HEK293 (cell line): ENCODE data around the gene RNASEH2C.

Experiments
- CTCF ChIA-PET: fragments of 350-600 bp; formaldehyde crosslinking; extraction: SDS; loops from one replicate; lab custom pipeline; 2021; ENCODE audit warnings: antibody characterized with exemption; lab: Yijun Ruan, JAX
- POLR2A ChIA-PET: fragments of 300-600 bp; formaldehyde crosslinking; extraction: SDS; loops from one replicate; lab custom pipeline; 2020; ENCODE audit warnings: antibody characterized with exemption, inconsistent platforms; lab: Yijun Ruan, JAX
- H3K27ac ChIP-seq: fragments of 200-500 bp; sonication (Bioruptor generic); 2 replicates; pipeline ENCODE4 v1.5.1; 2014; ENCODE audit warnings: low read depth, low read length, control low read depth, inconsistent platforms; ENCODE audit errors: extremely low read depth
- H3K36me3 ChIP-seq, 2 experiments: fragments of 200-500 bp in 1 of 2; sonication (Bioruptor generic) in 1 of 2; 1 replicate in 1 of 2; 2 replicates in 1 of 2; pipeline ENCODE4 v1.5.1; 2014 to 2017; ENCODE audit warnings: inconsistent platforms in 2 of 2, low read length in 2 of 2; ENCODE audit not compliant: control insufficient read depth in 2 of 2, insufficient read depth in 1 of 2
- H3K4me1 ChIP-seq: fragments of 200-500 bp; sonication (Bioruptor generic); 2 replicates; pipeline ENCODE4 v1.5.1; 2014; ENCODE audit warnings: mild to moderate bottlenecking, low read length, inconsistent platforms; ENCODE audit not compliant: control insufficient read depth, insufficient read depth
- H3K4me3 ChIP-seq: 2 replicates; pipeline ENCODE4 v1.5.1; 2011; ENCODE audit warnings: low read depth, mild to moderate bottlenecking, control low read depth, low read length, moderate library complexity
- H3K9me3 ChIP-seq: fragments of 200-500 bp; sonication (Bioruptor generic); 2 replicates; pipeline ENCODE4 v1.5.1; 2014; ENCODE audit warnings: low read depth, low read length, inconsistent platforms; ENCODE audit not compliant: control insufficient read depth, insufficient read depth
- SCRT1 ChIP-seq: fragments of 450-650 bp; formaldehyde crosslinking; IDR thresholded peaks from 2 replicates; pipeline ENCODE4 v1.5.1; 2016; ENCODE audit warnings: missing biosample characterization, missing genetic modification characterization, borderline replicate concordance
- YY2 ChIP-seq: fragments of 450-650 bp; formaldehyde crosslinking; IDR thresholded peaks from 2 replicates; pipeline ENCODE4 v1.5.1; 2016; ENCODE audit warnings: missing biosample characterization, missing genetic modification characterization
- ZBTB7A ChIP-seq: fragments of 450-650 bp; formaldehyde crosslinking; IDR thresholded peaks from 2 replicates; pipeline ENCODE4 v1.5.1; 2016; ENCODE audit warnings: low read depth, missing biosample characterization, missing genetic modification characterization
- ZFHX2 ChIP-seq: fragments of 450-650 bp; formaldehyde crosslinking; conservative IDR thresholded peaks from 2 replicates; pipeline ENCODE4 v1.5.1; 2016; ENCODE audit warnings: missing biosample characterization, missing genetic modification characterization
- ZFP37 ChIP-seq: fragments of 450-650 bp; formaldehyde crosslinking; IDR thresholded peaks from 2 replicates; pipeline ENCODE4 v1.5.1; 2016; ENCODE audit warnings: missing biosample characterization, missing genetic modification characterization
- ZNF157 ChIP-seq: fragments of 450-650 bp; formaldehyde crosslinking; IDR thresholded peaks from 2 replicates; pipeline ENCODE4 v1.5.1; 2016; ENCODE audit warnings: missing biosample characterization, missing genetic modification characterization
- ZNF292 ChIP-seq: fragments of 450-650 bp; formaldehyde crosslinking; IDR thresholded peaks from 2 replicates; pipeline ENCODE4 v1.5.1; 2016; ENCODE audit warnings: low read depth, missing biosample characterization, missing genetic modification characterization, borderline replicate concordance
- ZNF302 ChIP-seq: fragments of 450-650 bp; formaldehyde crosslinking; IDR thresholded peaks from 2 replicates; pipeline ENCODE4 v1.5.1; 2016; ENCODE audit warnings: missing biosample characterization, missing genetic modification characterization, low read depth
- ZNF391 ChIP-seq: fragments of 450-650 bp; formaldehyde crosslinking; IDR thresholded peaks from 2 replicates; pipeline ENCODE4 v1.5.1; 2016; ENCODE audit warnings: low read depth, missing biosample characterization, missing genetic modification characterization, borderline replicate concordance
- ZNF423 ChIP-seq: fragments of 450-650 bp; formaldehyde crosslinking; IDR thresholded peaks from 2 replicates; pipeline ENCODE4 v1.5.1; 2016; ENCODE audit warnings: missing biosample characterization, missing genetic modification characterization
- ZNF626 ChIP-seq: fragments of 450-650 bp; sonication (Bioruptor Pico); formaldehyde crosslinking; IDR thresholded peaks from 2 replicates; pipeline ENCODE4 v1.5.1; 2018; ENCODE audit warnings: missing biosample characterization, missing genetic modification characterization, inconsistent platforms
- TF ChIP-seq, protein P1 (sequence below): fragments of 450-650 bp; formaldehyde crosslinking; IDR thresholded peaks from 2 replicates; pipeline ENCODE4 v1.5.1; 2017; ENCODE audit warnings: missing biosample characterization, mild to moderate bottlenecking, missing genetic modification characterization, moderate library complexity
- TF ChIP-seq, protein P2 (sequence below): fragments of 450-650 bp; formaldehyde crosslinking; IDR thresholded peaks from 2 replicates; pipeline ENCODE4 v1.5.1; 2017; ENCODE audit warnings: missing biosample characterization, missing genetic modification characterization
- TF ChIP-seq, protein P3 (sequence below): fragments of 450-650 bp; IDR thresholded peaks from 2 replicates; pipeline ENCODE4 v1.5.1; 2018; ENCODE audit warnings: missing biosample characterization, missing genetic modification characterization
- TF ChIP-seq, protein P4 (sequence below): fragments of 450-650 bp; IDR thresholded peaks from 2 replicates; pipeline ENCODE4 v1.5.1; 2018; ENCODE audit warnings: missing biosample characterization, mild to moderate bottlenecking, missing genetic modification characterization
- TF ChIP-seq, protein P5 (sequence below): fragments of 450-650 bp; formaldehyde crosslinking; optimal IDR thresholded peaks from 2 replicates; pipeline ENCODE3; 2016; ENCODE audit warnings: missing biosample characterization, mild to moderate bottlenecking, missing genetic modification characterization
- TF ChIP-seq, protein P6 (sequence below): fragments of 450-650 bp; formaldehyde crosslinking; IDR thresholded peaks from 2 replicates; pipeline ENCODE4 v1.5.1; 2016; ENCODE audit warnings: missing biosample characterization, missing genetic modification characterization
- TF ChIP-seq, protein P7 (sequence below): fragments of 450-650 bp; formaldehyde crosslinking; IDR thresholded peaks from 2 replicates; pipeline ENCODE4 v1.5.1; 2016; ENCODE audit warnings: missing biosample characterization, missing genetic modification characterization
- TF ChIP-seq, protein P8 (sequence below): fragments of 450-650 bp; formaldehyde crosslinking; IDR thresholded peaks from 2 replicates; pipeline ENCODE4 v1.5.1; 2016; ENCODE audit warnings: missing biosample characterization, missing genetic modification characterization

The RNASEH2C gene

DNA sequence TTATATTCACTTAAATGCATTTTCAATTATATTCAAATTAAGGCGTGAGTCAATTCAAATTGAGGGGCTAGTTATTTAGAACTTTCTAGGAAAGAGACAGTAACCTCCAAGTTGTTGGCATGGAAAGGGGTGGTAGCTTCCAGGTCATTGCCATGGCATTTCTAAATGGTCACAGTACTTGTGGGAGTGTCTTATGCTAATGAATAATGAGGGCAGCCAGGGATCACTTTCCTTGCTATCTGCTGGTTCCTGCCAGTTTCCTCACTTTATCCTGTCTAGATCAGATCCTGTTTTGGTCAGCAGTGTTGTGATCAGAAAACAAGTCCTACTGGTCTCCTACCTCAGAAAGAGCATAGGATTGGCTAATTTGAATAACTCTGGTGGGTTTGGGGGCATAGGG lies 21.8 kb upstream of the RNASEH2C start (continued):
- TF ChIP-seq, protein P1, sequence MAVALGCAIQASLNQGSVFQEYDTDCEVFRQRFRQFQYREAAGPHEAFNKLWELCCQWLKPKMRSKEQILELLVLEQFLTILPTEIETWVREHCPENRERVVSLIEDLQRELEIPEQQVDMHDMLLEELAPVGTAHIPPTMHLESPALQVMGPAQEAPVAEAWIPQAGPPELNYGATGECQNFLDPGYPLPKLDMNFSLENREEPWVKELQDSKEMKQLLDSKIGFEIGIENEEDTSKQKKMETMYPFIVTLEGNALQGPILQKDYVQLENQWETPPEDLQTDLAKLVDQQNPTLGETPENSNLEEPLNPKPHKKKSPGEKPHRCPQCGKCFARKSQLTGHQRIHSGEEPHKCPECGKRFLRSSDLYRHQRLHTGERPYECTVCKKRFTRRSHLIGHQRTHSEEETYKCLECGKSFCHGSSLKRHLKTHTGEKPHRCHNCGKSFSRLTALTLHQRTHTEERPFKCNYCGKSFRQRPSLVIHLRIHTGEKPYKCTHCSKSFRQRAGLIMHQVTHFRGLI: no peak
- TF ChIP-seq ZNF391 (tag by site-specific recombination): no peak
- no peak for TF ChIP-seq ZNF157 (tag by site-specific recombination)
- no peak for TF ChIP-seq ZFHX2 (tag by site-specific recombination)
- no peak for TF ChIP-seq ZFP37
- TF ChIP-seq, protein P2, sequence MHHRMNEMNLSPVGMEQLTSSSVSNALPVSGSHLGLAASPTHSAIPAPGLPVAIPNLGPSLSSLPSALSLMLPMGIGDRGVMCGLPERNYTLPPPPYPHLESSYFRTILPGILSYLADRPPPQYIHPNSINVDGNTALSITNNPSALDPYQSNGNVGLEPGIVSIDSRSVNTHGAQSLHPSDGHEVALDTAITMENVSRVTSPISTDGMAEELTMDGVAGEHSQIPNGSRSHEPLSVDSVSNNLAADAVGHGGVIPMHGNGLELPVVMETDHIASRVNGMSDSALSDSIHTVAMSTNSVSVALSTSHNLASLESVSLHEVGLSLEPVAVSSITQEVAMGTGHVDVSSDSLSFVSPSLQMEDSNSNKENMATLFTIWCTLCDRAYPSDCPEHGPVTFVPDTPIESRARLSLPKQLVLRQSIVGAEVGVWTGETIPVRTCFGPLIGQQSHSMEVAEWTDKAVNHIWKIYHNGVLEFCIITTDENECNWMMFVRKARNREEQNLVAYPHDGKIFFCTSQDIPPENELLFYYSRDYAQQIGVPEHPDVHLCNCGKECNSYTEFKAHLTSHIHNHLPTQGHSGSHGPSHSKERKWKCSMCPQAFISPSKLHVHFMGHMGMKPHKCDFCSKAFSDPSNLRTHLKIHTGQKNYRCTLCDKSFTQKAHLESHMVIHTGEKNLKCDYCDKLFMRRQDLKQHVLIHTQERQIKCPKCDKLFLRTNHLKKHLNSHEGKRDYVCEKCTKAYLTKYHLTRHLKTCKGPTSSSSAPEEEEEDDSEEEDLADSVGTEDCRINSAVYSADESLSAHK (tag by site-specific recombination): no peak
- TF ChIP-seq, protein P3, sequence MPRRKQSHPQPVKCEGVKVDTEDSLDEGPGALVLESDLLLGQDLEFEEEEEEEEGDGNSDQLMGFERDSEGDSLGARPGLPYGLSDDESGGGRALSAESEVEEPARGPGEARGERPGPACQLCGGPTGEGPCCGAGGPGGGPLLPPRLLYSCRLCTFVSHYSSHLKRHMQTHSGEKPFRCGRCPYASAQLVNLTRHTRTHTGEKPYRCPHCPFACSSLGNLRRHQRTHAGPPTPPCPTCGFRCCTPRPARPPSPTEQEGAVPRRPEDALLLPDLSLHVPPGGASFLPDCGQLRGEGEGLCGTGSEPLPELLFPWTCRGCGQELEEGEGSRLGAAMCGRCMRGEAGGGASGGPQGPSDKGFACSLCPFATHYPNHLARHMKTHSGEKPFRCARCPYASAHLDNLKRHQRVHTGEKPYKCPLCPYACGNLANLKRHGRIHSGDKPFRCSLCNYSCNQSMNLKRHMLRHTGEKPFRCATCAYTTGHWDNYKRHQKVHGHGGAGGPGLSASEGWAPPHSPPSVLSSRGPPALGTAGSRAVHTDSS (tag by site-specific recombination): no peak
- no peak for TF ChIP-seq ZNF626 (tag by site-specific recombination)
- TF ChIP-seq, protein P4, sequence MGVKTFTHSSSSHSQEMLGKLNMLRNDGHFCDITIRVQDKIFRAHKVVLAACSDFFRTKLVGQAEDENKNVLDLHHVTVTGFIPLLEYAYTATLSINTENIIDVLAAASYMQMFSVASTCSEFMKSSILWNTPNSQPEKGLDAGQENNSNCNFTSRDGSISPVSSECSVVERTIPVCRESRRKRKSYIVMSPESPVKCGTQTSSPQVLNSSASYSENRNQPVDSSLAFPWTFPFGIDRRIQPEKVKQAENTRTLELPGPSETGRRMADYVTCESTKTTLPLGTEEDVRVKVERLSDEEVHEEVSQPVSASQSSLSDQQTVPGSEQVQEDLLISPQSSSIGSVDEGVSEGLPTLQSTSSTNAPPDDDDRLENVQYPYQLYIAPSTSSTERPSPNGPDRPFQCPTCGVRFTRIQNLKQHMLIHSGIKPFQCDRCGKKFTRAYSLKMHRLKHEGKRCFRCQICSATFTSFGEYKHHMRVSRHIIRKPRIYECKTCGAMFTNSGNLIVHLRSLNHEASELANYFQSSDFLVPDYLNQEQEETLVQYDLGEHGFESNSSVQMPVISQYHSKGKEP (tag by site-specific recombination): no peak
- TF ChIP-seq, protein P5, sequence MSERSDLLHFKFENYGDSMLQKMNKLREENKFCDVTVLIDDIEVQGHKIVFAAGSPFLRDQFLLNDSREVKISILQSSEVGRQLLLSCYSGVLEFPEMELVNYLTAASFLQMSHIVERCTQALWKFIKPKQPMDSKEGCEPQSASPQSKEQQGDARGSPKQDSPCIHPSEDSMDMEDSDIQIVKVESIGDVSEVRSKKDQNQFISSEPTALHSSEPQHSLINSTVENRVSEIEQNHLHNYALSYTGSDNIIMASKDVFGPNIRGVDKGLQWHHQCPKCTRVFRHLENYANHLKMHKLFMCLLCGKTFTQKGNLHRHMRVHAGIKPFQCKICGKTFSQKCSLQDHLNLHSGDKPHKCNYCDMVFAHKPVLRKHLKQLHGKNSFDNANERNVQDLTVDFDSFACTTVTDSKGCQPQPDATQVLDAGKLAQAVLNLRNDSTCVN (tag by site-specific recombination): no peak
- no peak for TF ChIP-seq ZNF302 (tag by site-specific recombination)
- TF ChIP-seq, all 188 proteins: peak for 0

DNA sequence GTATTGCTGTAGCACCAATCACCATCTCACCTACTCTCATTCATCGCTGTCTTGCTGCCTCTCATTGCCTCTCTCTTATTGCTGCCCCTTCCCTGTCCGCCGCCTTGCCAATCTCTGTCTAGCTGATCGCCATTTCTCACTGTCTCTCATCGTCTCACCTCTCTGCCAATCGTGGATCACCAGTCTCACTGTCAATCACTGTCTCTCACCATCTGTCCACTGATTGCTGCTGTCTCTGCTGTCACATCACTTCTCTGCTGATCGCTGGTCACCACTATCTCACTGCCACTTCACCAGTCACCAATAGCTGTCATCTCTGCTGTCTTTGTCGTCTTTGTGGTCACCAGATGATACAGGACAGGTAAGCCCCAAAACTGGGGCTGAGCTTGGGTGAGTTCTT lies 20.6 kb upstream of the RNASEH2C start:
- Histone ChIP-seq H3K36me3 (no peaks in the 10 kb centered on the region), H3K4me1 (no peaks in the 10 kb centered on the region), H3K27ac (no peak overlapping the region), H3K4me3 (no peak overlapping the region), H3K9me3 (no peaks in the 10 kb centered on the region)
- CTCF ChIA-PET: interaction anchor here (0.6 to 2.0 kb wide), 2 partner anchors 20 to 29 kb away, joined by 3 to 5 read pairs; no protein-coding TSS in a partner anchor
- POLR2A ChIA-PET: no interaction called here
- no peak for TF ChIP-seq SCRT1

DNA sequence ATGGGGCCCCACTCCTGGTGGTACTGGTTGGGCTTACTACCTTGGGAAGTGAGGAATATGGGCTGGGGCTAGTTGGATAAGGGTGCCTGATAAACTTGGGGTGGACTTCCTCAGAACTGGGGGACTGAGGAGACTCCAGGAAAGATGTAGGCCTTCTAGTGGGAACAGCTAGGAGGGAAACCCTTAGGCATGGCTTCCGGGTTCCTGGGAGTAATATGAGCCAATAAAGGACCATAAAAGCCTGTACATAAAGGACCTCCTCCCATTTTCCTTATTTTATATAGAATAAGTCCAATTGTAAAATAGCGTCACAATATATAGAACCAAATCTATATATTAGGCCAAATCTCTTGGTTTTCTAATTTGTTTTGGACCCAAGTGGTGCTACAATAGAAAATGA lies 18.4 kb upstream of the RNASEH2C start:
- CTCF ChIA-PET: no interaction called here
- TF ChIP-seq, protein P6, sequence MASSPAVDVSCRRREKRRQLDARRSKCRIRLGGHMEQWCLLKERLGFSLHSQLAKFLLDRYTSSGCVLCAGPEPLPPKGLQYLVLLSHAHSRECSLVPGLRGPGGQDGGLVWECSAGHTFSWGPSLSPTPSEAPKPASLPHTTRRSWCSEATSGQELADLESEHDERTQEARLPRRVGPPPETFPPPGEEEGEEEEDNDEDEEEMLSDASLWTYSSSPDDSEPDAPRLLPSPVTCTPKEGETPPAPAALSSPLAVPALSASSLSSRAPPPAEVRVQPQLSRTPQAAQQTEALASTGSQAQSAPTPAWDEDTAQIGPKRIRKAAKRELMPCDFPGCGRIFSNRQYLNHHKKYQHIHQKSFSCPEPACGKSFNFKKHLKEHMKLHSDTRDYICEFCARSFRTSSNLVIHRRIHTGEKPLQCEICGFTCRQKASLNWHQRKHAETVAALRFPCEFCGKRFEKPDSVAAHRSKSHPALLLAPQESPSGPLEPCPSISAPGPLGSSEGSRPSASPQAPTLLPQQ (tag by site-specific recombination): no peak
- TF ChIP-seq, protein P7, sequence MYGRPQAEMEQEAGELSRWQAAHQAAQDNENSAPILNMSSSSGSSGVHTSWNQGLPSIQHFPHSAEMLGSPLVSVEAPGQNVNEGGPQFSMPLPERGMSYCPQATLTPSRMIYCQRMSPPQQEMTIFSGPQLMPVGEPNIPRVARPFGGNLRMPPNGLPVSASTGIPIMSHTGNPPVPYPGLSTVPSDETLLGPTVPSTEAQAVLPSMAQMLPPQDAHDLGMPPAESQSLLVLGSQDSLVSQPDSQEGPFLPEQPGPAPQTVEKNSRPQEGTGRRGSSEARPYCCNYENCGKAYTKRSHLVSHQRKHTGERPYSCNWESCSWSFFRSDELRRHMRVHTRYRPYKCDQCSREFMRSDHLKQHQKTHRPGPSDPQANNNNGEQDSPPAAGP (tag by site-specific recombination): no peak
- TF ChIP-seq, protein P8, sequence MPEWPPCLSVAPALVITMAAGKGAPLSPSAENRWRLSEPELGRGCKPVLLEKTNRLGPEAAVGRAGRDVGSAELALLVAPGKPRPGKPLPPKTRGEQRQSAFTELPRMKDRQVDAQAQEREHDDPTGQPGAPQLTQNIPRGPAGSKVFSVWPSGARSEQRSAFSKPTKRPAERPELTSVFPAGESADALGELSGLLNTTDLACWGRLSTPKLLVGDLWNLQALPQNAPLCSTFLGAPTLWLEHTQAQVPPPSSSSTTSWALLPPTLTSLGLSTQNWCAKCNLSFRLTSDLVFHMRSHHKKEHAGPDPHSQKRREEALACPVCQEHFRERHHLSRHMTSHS (tag by site-specific recombination): no peak
- TF ChIP-seq ZBTB7A (tag by site-specific recombination) (no peak), YY2 (tag by site-specific recombination) (no peak), ZNF292 (no peak), ZNF423 (tag by site-specific recombination) (no peak)
- Histone ChIP-seq H3K4me3 (no peak overlapping the region), H3K9me3 (no peaks in the 10 kb centered on the region), H3K4me1 (no peaks in the 10 kb centered on the region), H3K27ac (no peak overlapping the region), H3K36me3 (no peaks in the 10 kb centered on the region)
- POLR2A ChIA-PET: no interaction called here
